IMR-90 (cell line): Measurements from ENCODE around the gene USP7. TPM values are rescaled to one million over a fixed set of nuclear protein-coding genes. Genes with fewer than 3 reads are reported as not detected.

Experiments
- ATAC-seq: fragments of 200-7000 bp; cut with Tn5 transposase; 2 replicates; pipeline ENCODE4 v1.9.1; 2020; ENCODE audit warnings: low read depth, mild to moderate bottlenecking, moderate library complexity
- BruUV-seq: library from RNA; stranded (reverse); fragments of 400-500 nt; replicated peaks from 2 replicates; lab custom pipeline; 2021; lab: Mats Ljungman, UMichigan
- CTCF ChIA-PET: fragments of 300-600 bp; formaldehyde crosslinking; extraction: SDS; loops from one replicate; lab custom pipeline; 2021; ENCODE audit warnings: antibody characterized with exemption; lab: Yijun Ruan, JAX
- POLR2A ChIA-PET: fragments of 300-600 bp; sonication (Branson Sonifier 250); formaldehyde crosslinking; loops from one replicate; lab custom pipeline; 2022; ENCODE audit warnings: antibody characterized with exemption; ENCODE audit not compliant: unreplicated experiment; lab: Charles Lee
- DNase-seq: peaks from one replicate; pipeline ENCODE4 v3.0.0; 2013
- H2AFZ ChIP-seq: replicated peaks from 2 replicates; pipeline ENCODE3; 2013; ENCODE audit warnings: low read length, mild to moderate bottlenecking; ENCODE audit not compliant: poor library complexity
- H2AK5ac ChIP-seq: 2 replicates; pipeline ENCODE4 v1.6.1; 2013; ENCODE audit warnings: low read depth, low read length, inconsistent platforms
- H2AK9ac ChIP-seq: replicated peaks from 2 replicates; pipeline ENCODE3; 2013; ENCODE audit warnings: mild to moderate bottlenecking, low read depth, low read length, moderate library complexity; ENCODE audit not compliant: poor library complexity
- H2BK120ac ChIP-seq: 2 replicates; pipeline ENCODE4 v1.6.1; 2013; ENCODE audit warnings: low read depth, low read length, inconsistent platforms
- H2BK15ac ChIP-seq: 3 replicates; pipeline ENCODE4 v1.6.1; 2013; ENCODE audit warnings: low read depth, low read length, inconsistent platforms
- H2BK20ac ChIP-seq: 2 replicates; pipeline ENCODE4 v1.6.1; 2013; ENCODE audit warnings: low read depth, mild to moderate bottlenecking, inconsistent platforms, low read length, moderate library complexity
- H2BK5ac ChIP-seq: 2 replicates; pipeline ENCODE4 v1.6.1; 2013; ENCODE audit warnings: mild to moderate bottlenecking, low read depth, low read length, inconsistent platforms; ENCODE audit not compliant: poor library complexity, severe bottlenecking
- H3K14ac ChIP-seq: replicated peaks from 2 replicates; pipeline ENCODE4 v1.6.1; 2013; ENCODE audit warnings: low read depth, low read length, inconsistent platforms
- H3K18ac ChIP-seq: 2 replicates; pipeline ENCODE4 v1.6.1; 2013; ENCODE audit warnings: low read depth, low read length, control low read depth
- H3K23ac ChIP-seq: 2 replicates; pipeline ENCODE4 v1.6.1; 2013; ENCODE audit warnings: low read depth, low read length, inconsistent platforms
- H3K27ac ChIP-seq: 2 replicates; pipeline ENCODE4 v1.5.1; 2013; ENCODE audit warnings: mild to moderate bottlenecking, control low read depth, low read length; ENCODE audit not compliant: insufficient read depth
- H3K27me3 ChIP-seq: 2 replicates; pipeline ENCODE4 v1.6.1; 2013; ENCODE audit warnings: low read length; ENCODE audit not compliant: control insufficient read depth, insufficient read depth
- H3K36me3 ChIP-seq: 2 replicates; pipeline ENCODE4 v1.6.1; 2013; ENCODE audit warnings: low read length, mixed read lengths; ENCODE audit not compliant: control insufficient read depth, insufficient read depth
- H3K4ac ChIP-seq: 2 replicates; pipeline ENCODE4 v1.6.1; 2013; ENCODE audit warnings: low read depth, low read length, inconsistent platforms
- H3K4me1 ChIP-seq: 2 replicates; pipeline ENCODE4 v1.6.1; 2013; ENCODE audit warnings: low read length, mixed read lengths; ENCODE audit not compliant: control insufficient read depth, insufficient read depth
- H3K4me2 ChIP-seq: 2 replicates; pipeline ENCODE4 v1.6.1; 2013; ENCODE audit warnings: low read depth, mild to moderate bottlenecking, control low read depth, low read length, moderate library complexity
- H3K4me3 ChIP-seq: 2 replicates; pipeline ENCODE4 v1.5.1; 2013; ENCODE audit warnings: low read depth, mild to moderate bottlenecking, control low read depth, low read length, moderate library complexity; ENCODE audit not compliant: insufficient read depth
- H3K56ac ChIP-seq: 2 replicates; pipeline ENCODE4 v1.6.1; 2013; ENCODE audit warnings: low read length, inconsistent platforms; ENCODE audit not compliant: insufficient read depth; ENCODE audit errors: extremely low read depth
- H3K79me1 ChIP-seq, 2 experiments: 2 replicates each; pipeline ENCODE4 v1.6.1; 2013; ENCODE audit warnings: low read length in 2 of 2, inconsistent platforms in 1 of 2, low read depth in 1 of 2
- H3K9ac ChIP-seq: 2 replicates; pipeline ENCODE4 v1.6.1; 2013; ENCODE audit warnings: low read depth, low read length, control low read depth
- H3K9me1 ChIP-seq: 2 replicates; pipeline ENCODE4 v1.6.1; 2013; ENCODE audit warnings: low read length, inconsistent platforms; ENCODE audit not compliant: insufficient read depth
- H3K9me3 ChIP-seq: 2 replicates; pipeline ENCODE4 v1.6.1; 2013; ENCODE audit warnings: low read length; ENCODE audit not compliant: control insufficient read depth, insufficient read depth
- H4K20me1 ChIP-seq: 2 replicates; pipeline ENCODE4 v1.6.1; 2013; ENCODE audit warnings: low read length, inconsistent platforms; ENCODE audit not compliant: insufficient read depth
- H4K5ac ChIP-seq: 2 replicates; pipeline ENCODE4 v1.6.1; 2013; ENCODE audit warnings: mild to moderate bottlenecking, low read depth, low read length, control low read depth
- H4K8ac ChIP-seq, 2 experiments: 2 replicates each; pipeline ENCODE4 v1.6.1; 2013; ENCODE audit warnings: low read depth in 2 of 2, low read length in 2 of 2, control low read depth in 1 of 2, inconsistent platforms in 1 of 2
- H4K91ac ChIP-seq: 2 replicates; pipeline ENCODE4 v1.6.1; 2013; ENCODE audit warnings: low read depth, low read length, inconsistent platforms; ENCODE audit not compliant: insufficient read depth
- BHLHE40 ChIP-seq: fragments of 150-350 bp; IDR thresholded peaks from 2 replicates; pipeline ENCODE4 v1.6.1; 2016; ENCODE audit warnings: mild to moderate bottlenecking, low read depth, low read length
- CEBPB ChIP-seq: IDR thresholded peaks from 2 replicates; pipeline ENCODE4 v1.6.1; 2012; ENCODE audit warnings: low read depth, low read length, improper control_type of control experiment
- CHD1 ChIP-seq: IDR thresholded peaks from 2 replicates; pipeline ENCODE4 v1.6.1; 2012; ENCODE audit warnings: low read depth, low read length, improper control_type of control experiment
- CTCF ChIP-seq: conservative IDR thresholded peaks from 2 replicates; pipeline ENCODE4 v1.5.1; 2012; ENCODE audit warnings: mild to moderate bottlenecking, low read depth, low read length, improper control_type of control experiment
- ELK1 ChIP-seq: fragments of 150-350 bp; IDR thresholded peaks from 2 replicates; pipeline ENCODE4 v1.6.1; 2016; ENCODE audit warnings: low read depth, mild to moderate bottlenecking, low read length, moderate library complexity, borderline replicate concordance
- FOS ChIP-seq: fragments of 150-350 bp; IDR thresholded peaks from 2 replicates; pipeline ENCODE4 v1.6.1; 2016; ENCODE audit warnings: low read depth, low read length
- MAFK ChIP-seq: IDR thresholded peaks from 2 replicates; pipeline ENCODE4 v1.6.1; 2012; ENCODE audit warnings: low read depth, low read length, improper control_type of control experiment
- MAZ ChIP-seq: IDR thresholded peaks from 2 replicates; pipeline ENCODE4 v1.6.1; 2012; ENCODE audit warnings: low read depth, mild to moderate bottlenecking, low read length, improper control_type of control experiment, moderate library complexity, borderline replicate concordance
- MXI1 ChIP-seq: IDR thresholded peaks from 2 replicates; pipeline ENCODE4 v1.6.1; 2012; ENCODE audit warnings: low read depth, mild to moderate bottlenecking, low read length, moderate library complexity, borderline replicate concordance
- NFE2L2 ChIP-seq: fragments of 150-350 bp; IDR thresholded peaks from 2 replicates; pipeline ENCODE4 v1.6.1; 2016; ENCODE audit warnings: low read depth, mild to moderate bottlenecking, low read length
- POLR2A ChIP-seq: IDR thresholded peaks from 2 replicates; pipeline ENCODE4 v1.6.1; 2012; ENCODE audit warnings: mild to moderate bottlenecking, low read depth, low read length
- RAD21 ChIP-seq: IDR thresholded peaks from 2 replicates; pipeline ENCODE4 v1.6.1; 2012; ENCODE audit warnings: low read length, improper control_type of control experiment
- RCOR1 ChIP-seq: IDR thresholded peaks from 2 replicates; pipeline ENCODE4 v1.6.1; 2012; ENCODE audit warnings: mild to moderate bottlenecking, low read length, improper control_type of control experiment; ENCODE audit not compliant: insufficient replicate concordance
- RFX5 ChIP-seq: IDR thresholded peaks from 2 replicates; pipeline ENCODE4 v1.8.0; 2012; ENCODE audit warnings: low read depth, mild to moderate bottlenecking, low read length, moderate library complexity
- SMC3 ChIP-seq: fragments of 150-350 bp; IDR thresholded peaks from 2 replicates; pipeline ENCODE4 v1.6.1; 2016; ENCODE audit warnings: low read depth, mild to moderate bottlenecking, antibody characterized with exemption, low read length, moderate library complexity
- WGBS, 2 experiments: methylation state at CpG; one replicate each; pipeline versions ENCODE4 v1.1.5 to v1.1.7; 2013; ENCODE audit warnings: missing lambda C conversion rate in 2 of 2; ENCODE audit not compliant: insufficient read length in 1 of 2; ENCODE audit errors: extremely low coverage in 2 of 2; 5-methylcytosine and 5-hydroxymethylcytosine counted together
- dilution Hi-C: fragments of 300-500 bp; cut with HindIII; formaldehyde crosslinking; loops from one replicate; pipeline ENCODE4 v1.14.3; 2018; ENCODE audit warnings: low sequenced_read_pairs; ENCODE audit not compliant: unreplicated experiment
- in situ Hi-C: fragments of 300-500 bp; cut with MboI; formaldehyde crosslinking; loops from 3 replicates; pipeline ENCODE4 v1.14.3; 2019; ENCODE audit warnings: low sequenced_read_pairs, inconsistent platforms, mixed read lengths
- intact Hi-C: fragments of 100-400 bp; cut with micrococcal nuclease; formaldehyde crosslinking; loops from 2 replicates; pipeline ENCODE4 v1.10.0; 2022
- polyA plus RNA-seq, 3 experiments: library from polyadenylated mRNA; depleted of rRNA; stranded (reverse); fragments of >200 nt; gene quantifications; 2 replicates each; pipeline ENCODE4 v1.2.3, GENCODE V29; 2012; ENCODE audit warnings: low replicate concordance in 1 of 3
- total RNA-seq: library from RNA; depleted of rRNA; stranded (reverse); fragments of >200 nt; gene quantifications from 2 replicates; pipeline ENCODE4 v1.2.3, GENCODE V29; 2012
- TF ChIP-seq, protein P1 (sequence below): fragments of 150-350 bp; IDR thresholded peaks from 2 replicates; pipeline ENCODE4 v1.6.1; 2017; ENCODE audit warnings: mild to moderate bottlenecking, antibody characterized with exemption, low read length, low read depth

The USP7 gene
- total and polyA plus RNA-seq, 2 of the 4 experiments (the other 2 are of a cell fraction): 17.8 to 28.3 TPM

- Histone ChIP-seq H3K9me1 (no peaks in the 10 kb centered on the region), H4K91ac (no peak overlapping the region), H3K9ac (no peak overlapping the region), H3K79me1 (peaks cover 19 to 29% of the 10 kb centered on the region in 2 experiments), H4K8ac (no peak overlapping the region), H3K14ac (no peak overlapping the region), H2BK15ac (no peak overlapping the region), H3K27me3 (no peaks in the 10 kb centered on the region), H3K27ac (no peak overlapping the region), H2BK5ac (no peak overlapping the region), H2AFZ (no peak overlapping the region), H4K20me1 (peaks cover 3% of the 10 kb centered on the region; the same call in 1 of the 2 replicates), H3K56ac (no peak overlapping the region), H2BK20ac (no peak overlapping the region), H3K4me3 (no peak overlapping the region), H3K4me2 (no peak overlapping the region), H2BK120ac (no peak overlapping the region), H3K36me3 (peaks cover 62% of the 10 kb centered on the region), H3K18ac (no peak overlapping the region), H3K4ac (no peak overlapping the region), H2AK9ac (no peak overlapping the region), H3K23ac (no peak overlapping the region), H3K4me1 (no peaks in the 10 kb centered on the region), H4K5ac (no peak overlapping the region), H2AK5ac (no peak overlapping the region), H3K9me3 (no peaks in the 10 kb centered on the region)
- in situ Hi-C loops (no loop called here), dilution Hi-C loops (no loop called here), intact Hi-C loops (loop anchor here (10.0 kb wide), 1 partner anchor 194 kb away; the partner anchor contains the start of gene HAPSTR1)
- CTCF ChIA-PET: interaction anchor here (1.6 to 2.2 kb wide), 2 partner anchors 11 to 108 kb away, joined by 4 to 8 read pairs; no protein-coding TSS in a partner anchor
- DNase-seq (no peak), ATAC-seq (no peak)
- WGBS, 2 experiments: no CpG with 5 or more reads among the region's 5 CpGs
- TF ChIP-seq RAD21 (no peak), FOS (no peak), MAZ (no peak), RCOR1 (no peak), ELK1 (no peak), CTCF (no peak), BHLHE40 (no peak), CEBPB (no peak), NFE2L2 (no peak), MXI1 (no peak), RFX5 (no peak), SMC3 (no peak), CHD1 (no peak), MAFK (no peak), POLR2A (no peak)
- TF ChIP-seq, protein P1, sequence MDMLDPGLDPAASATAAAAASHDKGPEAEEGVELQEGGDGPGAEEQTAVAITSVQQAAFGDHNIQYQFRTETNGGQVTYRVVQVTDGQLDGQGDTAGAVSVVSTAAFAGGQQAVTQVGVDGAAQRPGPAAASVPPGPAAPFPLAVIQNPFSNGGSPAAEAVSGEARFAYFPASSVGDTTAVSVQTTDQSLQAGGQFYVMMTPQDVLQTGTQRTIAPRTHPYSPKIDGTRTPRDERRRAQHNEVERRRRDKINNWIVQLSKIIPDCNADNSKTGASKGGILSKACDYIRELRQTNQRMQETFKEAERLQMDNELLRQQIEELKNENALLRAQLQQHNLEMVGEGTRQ: no peak
- POLR2A ChIA-PET: no interaction called here
- no TSS peak for BruUV-seq
Observed at GRCh38 chr16:8900343-8900742, 63.4 kb downstream of the USP7 start.
